SKM-1 treated with dmso at 0.1 percent for 144 hours (cell line): ENCODE data around the gene MRPL44.

ENCODE experiments used
- DNase-seq: peaks from one replicate; lab custom pipeline; 2025; ENCODE audit not compliant: unreplicated experiment; lab: John Stamatoyannopoulos, UW

MRPL44 gene

GRCh38 chr2:223969856-223970255, 12.6 kb downstream of the MRPL44 start:
- DNase-seq = no peak

- peak; percentile 20 for DNase-seq
These were observed 13.3 kb downstream of the MRPL44 start for GRCh38 chr2:223970343-223971128.

DNA sequence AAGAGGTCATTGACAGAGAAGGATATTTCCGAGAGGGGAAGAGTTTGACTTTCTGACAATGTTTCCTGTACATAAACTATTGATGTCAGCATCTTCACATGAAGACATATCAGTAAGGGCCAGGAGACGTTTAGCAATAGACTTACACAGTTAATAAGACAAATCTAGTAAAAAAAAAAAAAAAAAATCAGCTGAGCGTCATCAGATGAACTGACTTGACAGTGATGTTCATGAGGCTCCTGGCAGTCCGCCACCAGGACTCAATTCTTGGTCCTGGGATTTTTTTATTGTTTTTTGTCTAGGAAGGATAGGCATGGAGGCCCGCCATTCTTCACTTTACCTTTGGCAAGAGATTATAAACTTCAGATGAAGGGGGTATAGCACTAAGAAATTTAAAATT, 14.5 kb downstream of the MRPL44 start:
- DNase-seq = no peak

DNA sequence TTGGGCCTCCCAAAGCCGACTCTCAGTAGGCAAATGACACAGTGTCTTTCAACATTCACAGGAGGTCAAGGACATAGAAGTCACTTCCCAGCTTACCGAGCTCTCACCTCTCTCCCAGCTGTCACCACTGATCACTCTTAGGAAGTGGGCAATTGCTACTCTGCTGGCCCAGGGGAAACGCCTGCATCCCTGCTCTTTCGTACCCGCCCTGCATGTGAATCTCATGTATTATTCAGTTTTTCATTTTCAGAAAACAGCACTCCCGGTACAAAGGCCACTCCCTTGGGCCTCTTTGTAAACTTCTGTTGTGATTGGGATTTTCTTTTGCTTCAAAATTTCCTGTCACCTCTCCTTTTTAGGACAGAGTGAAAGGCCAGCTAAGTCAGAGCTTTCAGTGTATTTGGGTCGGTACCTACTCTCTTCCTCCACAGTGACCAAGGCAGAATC, 15.4 kb downstream of the MRPL44 start:
- DNase-seq = no peak

- no peak for DNase-seq
These were observed 16.3 kb downstream of the MRPL44 start for GRCh38 chr2:223973606-223974005.

DNA sequence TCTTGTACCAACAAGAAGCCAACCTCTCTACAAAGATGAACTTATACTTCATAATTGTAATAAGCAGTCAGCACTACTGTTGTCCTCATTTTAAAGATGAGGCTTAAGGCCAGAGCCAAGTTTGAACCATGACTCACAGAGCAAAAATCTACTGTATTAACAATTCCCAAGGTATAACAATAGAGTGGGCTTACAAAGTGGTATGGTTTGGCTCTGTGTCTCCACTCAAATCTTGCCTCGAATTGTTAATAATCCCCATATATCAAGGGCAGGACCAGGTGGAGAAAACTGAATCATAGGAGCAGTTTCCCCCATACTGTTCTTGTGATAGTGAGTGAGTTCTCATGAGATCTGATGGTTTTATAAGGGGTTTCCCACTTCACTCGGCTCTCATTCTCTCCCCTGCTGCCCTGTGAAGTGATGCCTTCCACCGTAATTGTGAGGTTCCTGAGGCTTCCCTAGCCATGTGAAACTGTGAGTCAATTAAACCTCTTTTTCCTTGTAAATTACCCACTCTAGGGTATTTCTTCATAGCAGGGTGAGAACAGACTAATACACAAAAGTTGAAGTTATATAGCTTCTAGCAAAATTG, 19.5 kb downstream of the MRPL44 start:
- DNase-seq = no peak

GRCh38 chr2:223978451-223978850, 21.2 kb downstream of the MRPL44 start:
- no peak for DNase-seq

DNA sequence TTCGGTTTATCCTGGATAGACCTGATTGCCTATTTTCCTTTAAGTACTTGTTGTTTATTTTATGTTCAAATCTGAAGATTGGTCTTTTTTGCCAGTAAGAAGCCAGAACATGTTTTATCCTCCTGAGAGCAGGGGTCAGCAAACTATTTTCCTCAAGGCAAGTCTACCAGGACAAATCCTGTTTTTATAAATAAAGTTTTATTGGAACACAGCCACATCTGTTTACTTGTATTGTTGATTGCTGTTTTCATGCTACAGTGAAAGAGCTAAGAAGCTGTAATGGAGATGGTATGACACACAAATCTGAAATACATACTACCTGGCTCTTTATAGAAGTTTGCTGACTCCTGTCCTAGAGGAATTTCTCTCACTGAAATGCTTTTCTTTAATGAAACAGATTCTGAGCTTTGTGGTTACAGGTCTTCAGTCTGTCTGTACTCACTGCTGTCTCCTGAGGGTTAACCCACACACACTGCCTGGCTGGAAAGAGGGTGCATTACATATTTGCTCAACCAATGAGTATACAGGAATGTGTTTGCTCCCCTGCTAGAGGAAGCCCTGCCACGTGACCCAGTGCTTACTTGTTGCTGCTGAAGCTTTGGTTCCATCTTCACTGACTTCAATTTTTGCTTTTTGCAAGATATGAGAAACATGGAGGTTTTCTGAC, 22.6 kb downstream of the MRPL44 start:
- DNase-seq = no peak

DNA sequence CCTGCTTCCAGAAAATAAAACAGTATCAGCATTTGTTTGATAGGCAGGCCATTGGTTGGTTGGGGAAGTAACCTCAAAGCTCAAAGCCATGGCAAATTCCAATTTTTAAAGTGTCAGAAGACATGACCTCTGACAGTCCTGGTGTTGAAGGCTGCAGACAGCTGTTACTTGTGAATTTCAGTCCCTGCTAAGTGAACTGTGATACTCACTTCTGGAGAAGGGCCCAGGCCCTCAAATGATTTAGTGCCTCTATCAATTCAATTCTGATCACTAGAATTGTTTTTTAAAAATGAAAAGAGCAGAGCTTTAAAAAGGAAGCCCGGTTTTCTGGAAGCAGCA, 23.1 kb downstream of the MRPL44 start:
- DNase-seq = no peak

GRCh38 chr2:223980803-223981202, 23.5 kb downstream of the MRPL44 start:
- DNase-seq = no peak

GRCh38 chr2:223981241-223981640, 24.0 kb downstream of the MRPL44 start:
- no peak for DNase-seq

- no peak for DNase-seq
These were observed 32.1 kb downstream of the MRPL44 start for GRCh38 chr2:223989206-223989855.

DNA sequence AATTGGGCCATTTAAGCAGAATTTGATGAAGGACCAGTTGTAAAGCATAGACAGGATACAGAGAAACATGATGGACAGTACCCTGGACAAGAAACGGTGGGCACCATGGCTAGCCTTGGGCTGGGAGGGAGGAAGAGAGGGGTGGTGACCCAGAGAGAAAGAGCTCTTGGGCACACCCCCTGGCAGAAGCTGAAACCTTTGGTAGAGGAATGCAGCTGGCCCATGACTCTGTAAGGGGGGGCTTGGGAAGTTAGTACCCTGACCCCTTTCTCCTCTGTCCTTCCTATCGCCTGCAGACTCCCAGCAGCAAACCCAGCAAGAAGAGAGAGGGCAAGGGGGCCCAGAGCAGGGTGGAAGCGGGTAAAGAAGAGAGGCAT, 32.6 kb downstream of the MRPL44 start:
- DNase-seq = no peak

- DNase-seq = no peak
These were observed 34.3 kb downstream of the MRPL44 start for GRCh38 chr2:223991611-223992010.

DNA sequence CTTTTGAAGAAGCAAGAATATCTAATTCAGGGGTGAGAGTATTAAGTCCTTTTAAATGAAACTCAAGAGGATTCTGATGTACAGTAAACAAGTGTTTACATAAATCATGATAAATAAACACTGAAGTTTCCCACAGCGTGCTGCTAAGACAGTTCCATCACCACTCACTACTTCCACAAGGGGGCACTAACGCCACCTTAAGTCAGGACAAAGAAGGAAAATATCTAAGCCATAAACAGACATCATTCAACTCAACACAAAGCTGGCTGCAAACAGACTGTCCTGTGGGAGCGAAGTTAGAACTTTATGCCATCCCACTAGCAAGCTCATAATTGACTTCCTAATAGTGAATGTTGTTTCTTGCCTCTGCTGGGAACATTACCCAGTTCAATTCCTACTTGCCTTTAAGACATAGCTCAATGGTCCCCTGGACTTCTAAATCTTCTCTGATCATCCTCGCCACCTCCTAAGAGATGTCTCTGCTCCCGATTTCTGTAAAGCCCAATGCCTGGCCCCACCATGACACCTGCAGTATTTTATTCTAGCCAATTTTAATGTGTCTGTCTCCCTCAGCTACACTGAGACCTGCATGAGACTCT, 36.5 kb downstream of the MRPL44 start:
- peak; percentile 49 for DNase-seq

GRCh38 chr2:223994562-223995162, 37.4 kb downstream of the MRPL44 start:
- no peak for DNase-seq

DNA sequence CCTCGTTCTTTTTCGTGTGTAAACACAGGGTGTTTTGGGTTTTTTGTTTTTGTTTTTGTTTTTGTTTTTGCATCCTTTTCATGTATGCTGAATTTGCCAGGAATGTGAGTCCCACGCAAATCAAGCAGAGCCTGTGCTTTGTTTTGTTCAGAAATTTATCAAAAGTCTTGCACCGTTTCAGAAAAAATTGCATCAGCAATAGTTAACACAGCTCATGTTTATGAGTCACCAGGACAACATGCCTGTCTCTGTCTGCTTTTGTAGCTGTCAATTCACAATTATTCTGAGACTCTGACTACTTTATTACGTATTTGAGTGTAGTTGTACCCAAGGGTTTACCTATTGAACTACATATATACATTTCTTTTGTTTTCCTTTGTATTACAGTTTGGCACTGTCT, 38.3 kb downstream of the MRPL44 start:
- DNase-seq = no peak

- no peak for DNase-seq
These were observed 39.1 kb downstream of the MRPL44 start for GRCh38 chr2:223996391-223996790.

- DNase-seq = no peak
These were observed 40.7 kb downstream of the MRPL44 start for GRCh38 chr2:223997938-223998337.

DNA sequence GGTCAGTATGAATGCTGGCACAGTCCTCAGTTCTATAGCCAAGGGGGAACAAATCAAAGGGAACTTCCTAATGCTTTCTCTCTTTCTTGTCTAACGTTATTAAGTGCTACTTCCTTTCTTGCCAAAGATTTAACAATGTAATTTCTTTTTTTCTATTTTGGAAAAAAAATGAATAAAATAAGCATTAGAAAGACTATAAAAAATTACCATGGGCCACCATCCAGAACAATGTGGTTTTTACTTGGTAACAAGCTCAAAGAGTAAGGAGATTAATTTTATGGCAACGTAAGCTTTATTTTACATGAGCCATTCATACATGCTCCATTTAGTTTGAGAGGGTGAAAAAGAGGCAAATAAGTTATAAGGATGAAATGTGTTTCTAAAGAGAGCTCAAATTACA, 41.7 kb downstream of the MRPL44 start:
- DNase-seq = no peak

DNA sequence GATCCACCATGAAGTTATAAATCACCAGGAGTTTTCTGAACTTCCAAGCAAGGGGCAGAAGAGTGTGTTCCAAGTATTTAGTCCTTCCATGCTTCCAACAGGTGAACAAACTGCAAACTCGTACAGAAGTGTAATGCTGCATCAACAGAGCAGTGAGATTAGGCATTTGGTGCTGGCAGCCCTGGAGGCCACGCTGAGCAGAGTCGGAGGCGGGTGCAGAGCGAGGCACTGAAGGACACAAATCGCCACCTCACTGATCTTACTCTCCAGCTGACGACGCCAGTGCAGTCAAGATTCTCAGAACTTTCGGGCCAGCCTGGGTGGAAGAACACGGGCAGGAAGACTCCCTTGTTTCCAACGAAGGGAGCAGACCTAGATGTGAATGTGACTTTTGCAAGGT, 42.6 kb downstream of the MRPL44 start:
- no peak for DNase-seq
